Fibroblast of mammary gland (primary cell): Measurements from ENCODE around the gene ACTL10.

ENCODE experiments used
- DNase-seq: peaks from one replicate; pipeline ENCODE4 v3.0.0-alpha.2; 2010; ENCODE audit warnings: low read depth
- H3K4me3 ChIP-seq: 2 replicates; pipeline ENCODE4 v1.5.1; 2011; ENCODE audit warnings: low read depth, mild to moderate bottlenecking, low read length, moderate library complexity; ENCODE audit not compliant: control insufficient read depth
- CTCF ChIP-seq: conservative IDR thresholded peaks from 2 replicates; pipeline ENCODE4 v1.5.1; 2011; ENCODE audit warnings: low read depth, low read length, inconsistent platforms; ENCODE audit not compliant: control insufficient read depth, insufficient read depth

ACTL10 gene

GRCh38 chr20:33689493-33689892, 22.8 kb downstream of the ACTL10 start:
- no peak overlapping the region for H3K4me3 ChIP-seq
- TF ChIP-seq CTCF, result no peak
- DNase-seq, result no peak

DNA sequence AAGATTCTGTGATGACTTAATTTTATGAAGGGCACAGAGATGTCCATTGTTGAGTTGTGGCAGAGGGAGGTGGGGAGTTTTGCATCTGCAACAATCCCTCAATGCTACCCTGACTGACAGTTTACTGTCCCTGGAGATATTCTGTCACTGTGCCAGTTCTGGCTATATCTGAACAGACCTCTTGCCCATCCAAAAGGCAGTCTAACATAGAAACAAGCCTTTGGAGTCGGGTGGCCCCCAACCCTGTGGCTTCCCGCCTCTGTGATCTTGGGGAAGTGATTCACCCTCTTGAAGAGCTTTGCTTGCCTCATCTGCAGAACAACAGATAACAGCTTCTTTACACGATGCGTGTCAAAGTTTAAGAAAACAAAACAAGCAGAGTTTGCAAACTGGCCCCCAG, 23.2 kb downstream of the ACTL10 start:
- DNase-seq, result peak; percentile 67
- H3K4me3 ChIP-seq, result no peak overlapping the region
- no peak for TF ChIP-seq CTCF

GRCh38 chr20:33693289-33693688, 26.5 kb downstream of the ACTL10 start:
- DNase-seq, result no peak
- no peak overlapping the region for H3K4me3 ChIP-seq
- TF ChIP-seq CTCF, result no peak

DNA sequence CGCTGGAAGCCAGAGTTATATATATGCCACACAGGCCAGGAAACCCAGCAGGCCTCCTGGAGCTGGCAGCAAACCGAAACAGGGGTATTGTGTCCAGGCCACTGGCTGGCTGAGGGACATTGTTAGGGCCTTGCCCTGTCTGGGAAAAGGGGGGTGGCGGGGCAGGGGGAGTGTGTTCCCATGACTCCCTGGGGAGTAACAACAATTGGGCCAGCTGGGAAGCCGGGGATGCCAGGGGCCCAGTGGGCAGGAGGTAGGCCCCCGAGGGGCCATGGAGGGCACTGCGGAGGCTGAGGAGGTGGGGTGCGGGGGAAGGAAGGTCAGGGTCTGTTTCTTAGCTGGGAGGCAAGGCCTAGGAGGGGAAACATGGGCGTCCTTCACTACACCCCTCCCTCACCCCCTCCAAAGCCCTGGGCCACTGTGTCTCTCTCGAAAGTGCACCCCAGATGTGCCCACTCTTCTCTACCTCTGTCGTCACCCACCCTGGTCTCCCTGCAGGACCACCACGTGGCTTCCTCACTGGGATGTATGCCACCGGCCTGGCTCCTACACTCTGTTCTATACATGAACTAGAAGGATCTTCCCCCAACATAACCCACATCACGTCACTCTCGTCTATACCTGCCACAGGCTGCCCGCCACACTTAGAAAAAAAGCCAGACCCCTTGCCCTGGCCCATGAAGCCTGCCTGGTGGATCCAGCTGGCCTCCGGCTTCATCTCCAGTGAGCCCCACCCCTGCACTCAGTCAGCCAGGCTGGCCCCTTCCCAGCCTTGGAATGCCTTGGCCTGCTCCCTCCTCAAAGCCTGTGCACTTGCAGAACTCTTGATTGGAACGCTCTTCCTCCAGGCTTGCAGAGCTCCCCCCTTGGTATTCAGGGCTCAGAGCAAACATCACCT, 27.2 kb downstream of the ACTL10 start:
- no peak for DNase-seq
- H3K4me3 ChIP-seq, result no peak overlapping the region
- no peak for TF ChIP-seq CTCF

- H3K4me3 ChIP-seq, result no peak overlapping the region
- TF ChIP-seq CTCF, result no peak
- no peak for DNase-seq
Observed at GRCh38 chr20:33694639-33695012, 27.9 kb downstream of the ACTL10 start.

DNA sequence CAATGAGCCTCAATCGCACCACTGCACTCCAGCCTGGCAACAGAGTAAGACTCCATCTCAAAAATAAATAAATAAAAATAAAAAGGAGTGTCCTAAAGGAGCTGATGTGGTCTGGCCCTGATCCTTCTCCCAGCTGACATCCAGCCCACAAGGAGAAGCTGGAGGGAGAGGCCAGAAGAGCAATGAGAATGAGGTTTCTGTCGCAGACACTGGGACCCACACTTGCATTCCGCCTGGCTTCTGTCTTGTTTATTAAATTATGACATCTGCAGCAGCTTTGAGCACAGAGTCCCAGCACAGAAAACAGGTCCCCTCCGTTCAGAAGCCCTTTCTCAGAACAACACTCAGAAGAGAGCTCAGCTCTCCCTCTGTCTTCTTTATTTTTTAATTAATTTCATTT, 29.7 kb downstream of the ACTL10 start:
- TF ChIP-seq CTCF, result no peak
- H3K4me3 ChIP-seq, result no peak overlapping the region
- no peak for DNase-seq
